Kidney (tissue), 14 donors: Measurements from ENCODE around the gene SOX30. TPM values are rescaled to one million over a fixed set of nuclear protein-coding genes. Genes with fewer than 3 reads are reported as not detected.

Source experiments
- DNase-seq, 5 donors: peaks; one replicate each; pipeline ENCODE4 v3.0.0-alpha.2; 2013 to 2020
- FAIRE-seq: peaks from 2 replicates; lab custom pipeline; 2012; peaks lifted over from hg19 to GRCh38; lab: Jason Lieb, UNC
- H3K27ac ChIP-seq, 2 donors: one replicate each; pipeline ENCODE4 v1.7.0; 2013; ENCODE audit warnings: low read depth in 2 of 2, low read length in 2 of 2, inconsistent platforms in 1 of 2
- H3K27me3 ChIP-seq: one replicate; pipeline ENCODE4 v1.7.1; 2013; ENCODE audit warnings: low read length, inconsistent platforms; ENCODE audit not compliant: control insufficient read depth, insufficient read depth
- H3K36me3 ChIP-seq, 3 donors: one replicate each; pipeline versions ENCODE4 v1.7.0 to v1.7.1; 2013; ENCODE audit warnings: low read length in 3 of 3, control low read depth in 1 of 3, inconsistent platforms in 1 of 3; ENCODE audit not compliant: insufficient read depth in 3 of 3, control insufficient read depth in 2 of 3
- H3K4me1 ChIP-seq, 3 donors: one replicate each; pipeline versions ENCODE4 v1.7.0 to v1.7.1; 2013; ENCODE audit warnings: low read length in 3 of 3, inconsistent platforms in 1 of 3, low read depth in 1 of 3; ENCODE audit not compliant: control insufficient read depth in 2 of 3, insufficient read depth in 2 of 3
- H3K4me3 ChIP-seq, 3 donors: one replicate each; pipeline versions ENCODE4 v1.7.0 to v1.8.1; 2013; ENCODE audit warnings: low read length in 3 of 3, control low read depth in 1 of 3, inconsistent platforms in 1 of 3
- H3K9ac ChIP-seq, 3 donors: one replicate each; pipeline versions ENCODE4 v1.7.0 to v1.7.1; 2013; ENCODE audit warnings: low read length in 3 of 3, control low read depth in 1 of 3, inconsistent platforms in 1 of 3
- H3K9me3 ChIP-seq, 3 donors: one replicate each; pipeline versions ENCODE4 v1.7.0 to v1.7.1; 2013; ENCODE audit warnings: low read length in 3 of 3, control low read depth in 1 of 3, inconsistent platforms in 1 of 3; ENCODE audit not compliant: control insufficient read depth in 2 of 3, insufficient read depth in 1 of 3
- CTCF ChIP-seq: IDR thresholded peaks from 3 replicates; pipeline ENCODE4 v1.5.1; 2012; ENCODE audit warnings: mild to moderate bottlenecking, moderate library complexity, borderline replicate concordance; ENCODE audit not compliant: insufficient read depth; ENCODE audit errors: extremely low read depth
- intact Hi-C: fragments of 100-400 bp; cut with DNase I; formaldehyde crosslinking; loops from one replicate; pipeline ENCODE4 v1.11.1; 2022
- polyA plus RNA-seq: library from polyadenylated mRNA; stranded (reverse); fragments of 350-450 nt; fragmentation: Illumina TruSeq; extraction: RNeasy Lipid Tissue Mini Kit (QIAGEN cat#74804); gene quantifications from one replicate; pipeline ENCODE4 v1.2.3, GENCODE V29; 2014; ENCODE audit warnings: low read depth, low replicate concordance; ENCODE audit not compliant: insufficient read depth
- total RNA-seq: library from RNA; stranded (reverse); fragmentation: NEBNext Ultra II Directional; extraction: Animal tissue kit (Norgen Biotek cat#: 25700); gene quantifications from one replicate; pipeline ENCODE4 v1.2.1, GENCODE V29; 2021
- donor health status: control.
- donor health status: control.
- donor health status: control.
- donor health status: control.
- donor health status: control.
- donor health status: DM: yes; HTN: yes; CAD: no.
- donor health status: Normal renal cell carcinoma (clear cell type).

SOX30 gene
- total and polyA plus RNA-seq, 2 donors from 2014 or later = 0.09 TPM; not detected in 1

DNA sequence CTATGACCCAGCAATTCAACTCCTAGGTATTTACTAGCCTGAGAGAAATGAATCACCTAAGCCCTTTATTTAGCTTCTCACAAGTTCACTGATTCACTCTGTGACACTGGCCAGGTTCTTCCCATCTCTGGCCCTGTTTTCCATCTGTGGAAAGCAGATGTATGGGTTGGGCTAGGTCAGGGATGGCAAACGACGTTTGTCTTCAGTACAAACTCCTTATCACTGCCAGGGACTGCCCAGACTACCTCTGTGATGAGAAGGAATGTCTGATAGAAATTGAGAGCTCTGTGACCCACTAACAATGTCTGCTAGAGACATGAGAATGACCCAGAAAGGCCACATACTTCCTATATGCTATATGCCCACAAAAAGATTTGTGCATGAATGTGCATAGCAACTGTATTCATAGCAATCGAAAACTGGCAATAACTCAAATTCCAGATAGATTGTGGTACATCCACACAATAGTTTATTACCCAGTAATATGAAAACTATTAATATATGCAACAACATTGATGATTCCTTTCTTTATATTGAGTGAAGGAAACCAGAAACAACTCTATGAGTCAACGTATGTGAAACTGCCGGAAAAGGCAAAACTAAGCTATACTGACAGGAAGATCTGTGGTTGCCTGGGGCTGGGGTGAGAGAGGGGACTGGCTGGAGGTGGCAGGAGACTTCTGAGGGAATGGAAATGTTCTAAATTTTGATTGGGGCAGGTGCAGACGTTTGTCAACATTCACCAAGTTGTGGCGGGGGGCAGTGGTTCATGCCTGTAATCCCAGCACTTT lies 44.7 kb downstream of the SOX30 start:
- Histone ChIP-seq H3K4me3 (no peak overlapping the region), H3K9ac (no peak overlapping the region), H3K4me1 (peaks cover 0 to 3% (median 0%) of the 10 kb centered on the region in 3 donors), H3K36me3 (no peaks in the 10 kb centered on the region), H3K27ac (no peak overlapping the region), H3K27me3 (no peaks in the 10 kb centered on the region), H3K9me3 (no peaks in the 10 kb centered on the region)
- no peak for TF ChIP-seq CTCF
- DNase-seq = no peak
- FAIRE-seq = no peak
- intact Hi-C loops = no loop called here

DNA sequence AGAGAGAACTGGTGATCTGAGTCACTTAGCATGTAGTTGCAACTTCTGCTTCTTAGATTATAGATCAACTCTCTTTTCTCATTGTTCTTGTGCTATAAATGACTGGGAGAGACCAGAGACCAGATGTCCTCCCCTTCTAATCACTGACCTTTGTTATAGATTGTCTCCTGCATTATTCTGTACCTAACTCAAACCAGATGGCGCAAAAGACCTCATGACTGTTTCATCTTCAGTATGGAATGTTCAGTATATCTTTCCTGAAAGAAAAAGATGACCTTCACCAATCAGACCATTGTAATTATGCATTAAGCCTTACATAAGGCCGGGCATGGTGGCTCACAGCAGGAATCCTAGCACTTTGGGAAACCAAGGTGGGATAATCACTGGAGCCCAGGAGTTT lies 46.2 kb downstream of the SOX30 start:
- no peaks in the 10 kb centered on the region for H3K9me3 ChIP-seq
- DNase-seq (no peak), FAIRE-seq (no peak)
- no peak overlapping the region for H3K4me3 ChIP-seq
- no peak overlapping the region for H3K27ac ChIP-seq
- peaks cover 0 to 3% (median 0%) of the 10 kb centered on the region in 3 donors for H3K4me1 ChIP-seq
- H3K9ac ChIP-seq = no peak overlapping the region
- no peaks in the 10 kb centered on the region for H3K27me3 ChIP-seq
- no peak for TF ChIP-seq CTCF
- no peaks in the 10 kb centered on the region for H3K36me3 ChIP-seq
- intact Hi-C loops = no loop called here

- H3K9me3 ChIP-seq = no peaks in the 10 kb centered on the region
- DNase-seq (no peak), FAIRE-seq (no peak)
- H3K36me3 ChIP-seq = no peaks in the 10 kb centered on the region
- TF ChIP-seq CTCF = no peak
- H3K4me3 ChIP-seq = no peak overlapping the region
- H3K27ac ChIP-seq = no peak overlapping the region
- intact Hi-C loops = no loop called here
- H3K27me3 ChIP-seq = no peaks in the 10 kb centered on the region
- no peaks in the 10 kb centered on the region for H3K4me1 ChIP-seq
- no peak overlapping the region for H3K9ac ChIP-seq
These were observed 48.7 kb downstream of the SOX30 start for GRCh38 chr5:157603333-157604190.
